PC-9 (cell line): ENCODE results near the gene GIMAP7. TPM values are rescaled to one million over a fixed set of nuclear protein-coding genes. Genes with fewer than 3 reads are reported as not detected.
"Not testable (repeated sequence)": the region's sequence is repeated elsewhere in the genome, so short reads cannot be mapped to it uniquely, and the experiment has no call there.

Experiments used
- BruUV-seq: library from RNA; stranded (reverse); fragments of 400-500 nt; replicated peaks from 2 replicates; lab custom pipeline; 2021; lab: Mats Ljungman, UMichigan
- CTCF ChIA-PET: fragments of 300-600 bp; sonication (Branson Sonifier 250); formaldehyde crosslinking; loops from one replicate; lab custom pipeline; 2022; ENCODE audit warnings: antibody characterized with exemption; lab: Charles Lee
- POLR2A ChIA-PET: fragments of 300-600 bp; sonication (Branson Sonifier 250); formaldehyde crosslinking; loops from one replicate; lab custom pipeline; 2022; ENCODE audit warnings: antibody characterized with exemption; ENCODE audit not compliant: unreplicated experiment; lab: Charles Lee
- DNase-seq, 2 experiments: peaks; one replicate each; pipeline versions ENCODE4 v3.0.0 to v3.0.0-alpha.2; 2015 to 2022; ENCODE audit warnings: mixed read lengths in 1 of 2
- H2AFZ ChIP-seq: fragments of 200-600 bp; sonication (generic); 2 replicates; pipeline ENCODE4 v1.8.1; 2017; ENCODE audit warnings: antibody characterized with exemption
- H3F3A ChIP-seq: fragments of 200-600 bp; sonication (generic); 2 replicates; pipeline ENCODE4 v1.8.1; 2017; ENCODE audit warnings: antibody characterized with exemption, mild to moderate bottlenecking, low read depth; ENCODE audit not compliant: insufficient read depth
- H3K27ac ChIP-seq: fragments of 200-600 bp; sonication (generic); 2 replicates; pipeline ENCODE4 v1.6.1; 2016; ENCODE audit warnings: mixed run types
- H3K27me3 ChIP-seq: fragments of 200-600 bp; sonication (generic); 2 replicates; pipeline ENCODE4 v1.6.1; 2016; ENCODE audit warnings: low read depth, mixed run types; ENCODE audit not compliant: insufficient read depth
- H3K36me3 ChIP-seq: fragments of 200-600 bp; sonication (generic); 2 replicates; pipeline ENCODE4 v1.6.1; 2016; ENCODE audit warnings: low read depth, mixed run types
- H3K4me1 ChIP-seq: fragments of 200-600 bp; sonication (generic); replicated peaks from 2 replicates; pipeline ENCODE4 v1.6.1; 2016; ENCODE audit warnings: mixed run types; ENCODE audit not compliant: insufficient read depth
- H3K4me2 ChIP-seq: fragments of 200-600 bp; sonication (generic); 2 replicates; pipeline ENCODE4 v1.6.1; 2017; ENCODE audit warnings: mixed run types
- H3K4me3 ChIP-seq: fragments of 200-600 bp; sonication (generic); 2 replicates; pipeline ENCODE4 v1.6.1; 2016; ENCODE audit warnings: mixed run types
- H3K79me2 ChIP-seq: fragments of 200-600 bp; sonication (generic); 2 replicates; pipeline ENCODE4 v1.6.1; 2017; ENCODE audit warnings: low read depth, mixed run types
- H3K9me2 ChIP-seq: fragments of 200-600 bp; sonication (generic); 2 replicates; pipeline ENCODE4 v1.8.1; 2017; ENCODE audit warnings: mild to moderate bottlenecking; ENCODE audit not compliant: insufficient read depth
- H3K9me3 ChIP-seq: fragments of 200-600 bp; sonication (generic); 2 replicates; pipeline ENCODE4 v1.8.1; 2016; ENCODE audit warnings: low read depth; ENCODE audit not compliant: insufficient read depth
- H4K20me1 ChIP-seq: fragments of 200-600 bp; sonication (generic); 2 replicates; pipeline ENCODE4 v1.8.1; 2017; ENCODE audit not compliant: insufficient read depth
- CTCF ChIP-seq: fragments of 200-600 bp; sonication (generic); conservative IDR thresholded peaks from 2 replicates; pipeline ENCODE4 v1.6.1; 2017; ENCODE audit warnings: mixed run types, antibody characterized with exemption, mild to moderate bottlenecking, moderate library complexity
- EZH2 ChIP-seq: fragments of 200-600 bp; sonication (generic); IDR thresholded peaks from 2 replicates; pipeline ENCODE4 v1.8.0; 2017; ENCODE audit warnings: antibody characterized with exemption, low read depth
- intact Hi-C: fragments of 100-400 bp; cut with micrococcal nuclease; formaldehyde crosslinking; loops from one replicate; pipeline ENCODE4 v1.10.0; 2022; ENCODE audit not compliant: unreplicated experiment
- total RNA-seq: library from RNA; stranded (reverse); gene quantifications from 2 replicates; pipeline ENCODE4 v1.2.3, GENCODE V29; 2021

Gene GIMAP7
- total RNA-seq, 1 experiment from 2014 or later = not detected

- TF ChIP-seq EZH2 (no peak), CTCF (no peak)
- CTCF ChIA-PET = no interaction called here
- H3K4me3 ChIP-seq = no peak overlapping the region
- no peaks in the 10 kb centered on the region for H4K20me1 ChIP-seq
- no peaks in the 10 kb centered on the region for H3K9me3 ChIP-seq
- no peaks in the 10 kb centered on the region for H3K4me1 ChIP-seq
- no peaks in the 10 kb centered on the region for H3K79me2 ChIP-seq
- no peak for DNase-seq
- POLR2A ChIA-PET = no interaction called here
- no peaks in the 10 kb centered on the region for H3F3A ChIP-seq
- peaks cover 87% of the 10 kb centered on the region for H3K27me3 ChIP-seq
- H3K9me2 ChIP-seq = no peaks in the 10 kb centered on the region
- H2AFZ ChIP-seq = no peak overlapping the region
- H3K4me2 ChIP-seq = no peak overlapping the region
- H3K27ac ChIP-seq = no peak overlapping the region
- H3K36me3 ChIP-seq = no peaks in the 10 kb centered on the region
- intact Hi-C loops = no loop called here
- no TSS peak for BruUV-seq
Observed at GRCh38 chr7:150479023-150479716, 35.5 kb upstream of the GIMAP7 start.

GRCh38 chr7:150481186-150481920, 33.3 kb upstream of the GIMAP7 start:
- CTCF ChIA-PET = no interaction called here
- no TSS peak for BruUV-seq

GRCh38 chr7:150481922-150482321, 32.8 kb upstream of the GIMAP7 start:
- no peak overlapping the region for H3K27ac ChIP-seq
- no peak overlapping the region for H3K4me2 ChIP-seq
- H3K36me3 ChIP-seq = no peaks in the 10 kb centered on the region
- no peaks in the 10 kb centered on the region for H3K79me2 ChIP-seq
- no peaks in the 10 kb centered on the region for H3K4me1 ChIP-seq
- no peaks in the 10 kb centered on the region for H4K20me1 ChIP-seq
- no peak overlapping the region for H3K4me3 ChIP-seq
- H3K27me3 ChIP-seq = peaks cover 83% of the 10 kb centered on the region
- no peaks in the 10 kb centered on the region for H3K9me2 ChIP-seq
- ChIA-PET POLR2A (no interaction called here), CTCF (no interaction called here)
- no peak for TF ChIP-seq CTCF
- no peak for TF ChIP-seq EZH2
- DNase-seq = no peak
- intact Hi-C loops = no loop called here
- no peak overlapping the region for H2AFZ ChIP-seq
- H3K9me3 ChIP-seq = no peaks in the 10 kb centered on the region
- no peaks in the 10 kb centered on the region for H3F3A ChIP-seq
- BruUV-seq = no TSS peak

More at GRCh38 chr7:150481186-150481920, 33.3 kb upstream of the GIMAP7 start:
- no peaks in the 10 kb centered on the region for H3K9me3 ChIP-seq
- no peaks in the 10 kb centered on the region for H4K20me1 ChIP-seq
- TF ChIP-seq EZH2 (no peak), CTCF (no peak)
- H3K9me2 ChIP-seq = no peaks in the 10 kb centered on the region
- H3K4me3 ChIP-seq = no peak overlapping the region
- H3K79me2 ChIP-seq = no peaks in the 10 kb centered on the region
- no peaks in the 10 kb centered on the region for H3F3A ChIP-seq
- no peaks in the 10 kb centered on the region for H3K4me1 ChIP-seq
- H3K36me3 ChIP-seq = no peaks in the 10 kb centered on the region
- H3K27me3 ChIP-seq = peaks cover 89% of the 10 kb centered on the region
- no peak overlapping the region for H3K4me2 ChIP-seq
- H2AFZ ChIP-seq = no peak overlapping the region
- POLR2A ChIA-PET = no interaction called here
- no peak for DNase-seq
- no peak overlapping the region for H3K27ac ChIP-seq
- intact Hi-C loops = no loop called here

- H3K79me2 ChIP-seq, BruUV-seq, DNase-seq, H3K27ac ChIP-seq, H3K4me3 ChIP-seq, H3K9me3 ChIP-seq, H3F3A ChIP-seq, POLR2A ChIA-PET, CTCF ChIA-PET, H3K4me1 ChIP-seq, H2AFZ ChIP-seq, H3K36me3 ChIP-seq, H3K4me2 ChIP-seq, H3K9me2 ChIP-seq, intact Hi-C loops, H4K20me1 ChIP-seq: not testable (repeated sequence)
- peaks cover 67% of the 10 kb centered on the region for H3K27me3 ChIP-seq
Observed at GRCh38 chr7:150483514-150483913, 31.2 kb upstream of the GIMAP7 start.

- H3K9me3 ChIP-seq, DNase-seq, CTCF ChIA-PET, H3K4me2 ChIP-seq, intact Hi-C loops, H3F3A ChIP-seq, H3K9me2 ChIP-seq, H3K4me3 ChIP-seq, H3K36me3 ChIP-seq, H4K20me1 ChIP-seq, H2AFZ ChIP-seq, H3K27ac ChIP-seq, POLR2A ChIA-PET, H3K79me2 ChIP-seq, H3K4me1 ChIP-seq, BruUV-seq: not testable (repeated sequence)
- peaks cover 62% of the 10 kb centered on the region for H3K27me3 ChIP-seq
Observed at GRCh38 chr7:150484071-150484470, 30.6 kb upstream of the GIMAP7 start.
